ENCODE data around the gene TENT5C. TPM values are rescaled to one million over a fixed set of nuclear protein-coding genes. Genes with fewer than 3 reads are reported as not detected.
A peak's percentile ranks its signal among the peaks of the same experiment; 100 is the strongest.
"Not testable (repeated sequence)": the region's sequence is repeated elsewhere in the genome, so short reads cannot be mapped to it uniquely, and the experiment has no call there.

The TENT5C gene
- total RNA-seq, result 10 to 100 TPM in 1 of 2 donors, 1 to 10 TPM in 1; 3.6 to 12.4 TPM
- long read RNA-seq, donor 1, result 0 reads
- long read RNA-seq, donor 2, full-length matches to known transcripts, result 2 of 2 reads
- long read RNA-seq, donor 2, partial matches to known transcripts, result 0 of 2 reads
- long read RNA-seq, donor 2, other reads (novel, unspliced or antisense), result 0 of 2 reads

DNA sequence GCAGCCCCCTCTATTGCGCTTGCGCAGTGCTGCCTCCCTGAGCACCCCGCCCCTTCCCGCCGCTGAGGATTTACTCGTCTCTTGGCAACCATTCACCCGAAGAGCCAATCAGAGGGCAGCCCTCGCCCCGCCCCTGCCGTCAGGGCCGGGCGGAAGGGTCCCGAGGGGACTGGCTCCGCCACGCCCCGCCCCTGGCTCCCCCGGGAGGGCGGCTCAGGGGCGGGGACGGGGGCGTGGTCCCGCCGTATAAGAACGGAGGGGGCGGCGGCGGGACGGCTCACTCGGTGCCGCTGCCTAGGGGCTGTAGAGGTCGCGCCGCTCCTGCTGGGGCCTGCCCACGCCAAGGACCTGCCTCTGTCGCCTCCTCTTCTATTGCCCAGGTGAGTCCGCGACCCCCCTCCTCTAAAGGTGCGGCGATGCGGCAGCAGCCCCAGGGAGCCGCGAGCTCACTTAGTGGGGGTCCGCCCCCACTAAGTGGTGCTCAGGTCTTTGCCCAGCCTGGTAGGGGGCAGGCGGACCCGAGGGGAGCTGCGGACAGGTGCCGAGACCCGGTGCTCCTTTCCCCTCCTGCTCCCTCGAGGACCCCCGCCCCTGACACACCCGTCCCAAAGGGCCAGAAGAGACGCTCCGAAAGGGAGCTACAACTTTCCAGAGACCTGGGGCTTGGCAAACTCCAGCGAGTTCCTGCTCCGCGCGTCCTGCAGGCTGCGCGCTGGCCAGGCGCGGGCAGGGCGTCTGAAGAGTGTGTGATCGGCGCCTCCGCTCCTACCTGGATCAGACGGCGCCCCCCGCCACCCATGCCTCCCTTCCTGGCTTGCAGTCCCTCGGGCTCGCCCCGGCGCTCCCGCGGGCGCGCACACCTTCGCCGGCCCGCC, at the start of gene TENT5C:
TSS of gene TENT5C (plus strand) at position 275 of the 875 bp plus-strand sequence. CDS start 16,821 bp downstream, outside the sequence.
- intact Hi-C loops (cut with DNase I), result loop anchor here (5.0 to 10.0 kb wide), 3 partner anchors 71 to 1591 kb away; no protein-coding TSS in a partner anchor
- peak; percentile 99 for DNase-seq (ENCODE audit: low spot score)

DNA sequence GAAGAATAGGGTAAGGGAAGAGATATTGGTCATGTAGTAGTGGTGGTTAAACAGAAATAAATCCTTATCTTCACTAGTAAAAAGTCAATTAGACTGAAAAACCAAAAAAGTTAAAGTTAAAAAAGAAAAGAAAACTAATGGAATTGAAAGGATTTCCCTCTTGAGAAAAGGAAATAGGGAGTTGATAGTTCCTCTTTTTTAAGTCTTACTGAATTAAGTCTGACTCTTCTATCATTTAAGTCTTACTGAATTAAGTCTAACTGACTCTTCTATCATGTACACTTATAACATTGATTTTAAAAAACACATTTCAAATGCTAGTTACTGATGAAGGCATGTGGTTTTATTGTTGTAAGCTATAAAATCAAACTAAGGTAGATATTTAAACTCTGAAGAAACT, 49.5 kb upstream of the TENT5C start:
- intact Hi-C loops (cut with DNase I), result no loop called here
- no peak for DNase-seq (ENCODE audit: low spot score)

DNA sequence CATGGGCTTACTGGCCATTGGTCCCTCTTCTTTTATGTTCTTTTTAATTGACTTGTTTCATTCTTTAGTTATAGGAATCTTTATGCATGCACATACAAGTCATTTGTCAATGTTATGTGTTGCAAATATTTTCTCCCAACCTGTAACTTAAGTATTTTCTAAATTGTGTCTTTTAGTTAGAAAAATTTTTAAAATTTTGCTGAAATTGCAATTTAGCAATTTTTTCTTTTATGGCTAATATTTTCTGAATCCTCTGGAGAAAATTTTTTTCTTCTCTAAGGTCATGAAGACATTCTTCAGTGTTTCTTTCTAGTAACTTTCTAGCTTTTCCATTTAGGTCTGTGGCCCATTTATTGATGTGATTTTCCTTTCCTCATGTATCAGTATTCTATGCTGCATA, 48.9 kb upstream of the TENT5C start:
- DNase-seq (ENCODE audit: low spot score), result no peak
- intact Hi-C loops (cut with DNase I), result no loop called here

DNA sequence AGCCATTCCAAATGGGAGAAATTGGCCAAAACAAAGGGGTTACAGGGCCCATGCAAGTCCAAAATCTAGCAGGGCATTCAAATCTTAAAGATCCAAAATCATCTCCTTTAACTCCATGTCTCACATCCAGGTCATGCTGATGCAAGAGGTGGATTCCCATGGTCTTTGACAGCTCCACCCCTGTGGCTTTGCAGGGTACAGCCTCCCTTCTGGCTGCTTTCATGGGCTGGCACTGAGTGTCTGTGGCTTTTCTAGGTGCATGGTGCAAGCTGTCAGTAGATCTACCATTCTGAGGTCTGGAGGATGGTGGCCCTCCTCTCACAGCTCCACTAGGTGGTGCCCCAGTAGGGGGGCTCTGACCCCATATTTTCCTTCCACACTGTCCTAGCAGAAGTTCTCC, 47.4 kb upstream of the TENT5C start:
- DNase-seq (ENCODE audit: low spot score); intact Hi-C loops (cut with DNase I): not testable (repeated sequence)

DNA sequence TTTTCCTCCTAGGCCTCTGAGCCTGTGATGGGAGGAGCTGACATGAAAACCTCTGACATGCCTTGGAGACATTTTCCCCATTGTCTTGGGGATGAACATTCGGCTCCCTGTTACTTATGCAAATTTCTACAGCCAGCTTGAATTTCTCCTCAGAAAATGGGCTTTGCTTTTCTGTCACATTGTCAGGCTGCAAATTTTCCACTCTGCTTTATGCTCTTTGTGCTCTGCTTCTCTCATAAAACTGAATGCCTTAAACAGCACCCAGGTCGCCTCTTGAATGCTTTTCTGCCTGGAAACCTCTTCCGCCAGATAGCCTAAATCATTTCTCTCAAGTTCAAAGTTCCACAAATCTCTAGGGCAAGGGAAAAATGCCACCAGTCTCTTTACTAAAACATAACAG, 46.7 kb upstream of the TENT5C start:
- DNase-seq (ENCODE audit: low spot score), result no peak
- intact Hi-C loops (cut with DNase I), result no loop called here

DNA sequence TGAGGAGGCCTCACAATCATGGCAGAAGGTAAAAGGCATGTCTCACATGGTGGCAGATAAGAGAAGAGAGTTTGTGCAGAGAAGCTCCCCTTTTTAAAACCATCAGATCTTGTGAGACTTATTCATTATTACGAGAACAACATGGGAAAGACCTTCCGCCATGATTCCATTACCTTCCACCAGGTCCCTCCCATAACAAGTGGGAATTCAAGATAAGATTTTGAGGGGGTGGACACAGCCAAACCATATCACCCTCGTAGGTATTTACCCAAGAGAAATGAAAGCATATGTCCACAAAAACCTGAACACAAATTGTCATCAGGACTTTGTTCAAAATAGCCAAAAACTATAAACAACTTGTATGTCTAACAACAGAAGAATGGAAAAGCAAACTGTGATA, 45.9 kb upstream of the TENT5C start:
- DNase-seq (ENCODE audit: low spot score), result no peak
- intact Hi-C loops (cut with DNase I), result no loop called here

DNA sequence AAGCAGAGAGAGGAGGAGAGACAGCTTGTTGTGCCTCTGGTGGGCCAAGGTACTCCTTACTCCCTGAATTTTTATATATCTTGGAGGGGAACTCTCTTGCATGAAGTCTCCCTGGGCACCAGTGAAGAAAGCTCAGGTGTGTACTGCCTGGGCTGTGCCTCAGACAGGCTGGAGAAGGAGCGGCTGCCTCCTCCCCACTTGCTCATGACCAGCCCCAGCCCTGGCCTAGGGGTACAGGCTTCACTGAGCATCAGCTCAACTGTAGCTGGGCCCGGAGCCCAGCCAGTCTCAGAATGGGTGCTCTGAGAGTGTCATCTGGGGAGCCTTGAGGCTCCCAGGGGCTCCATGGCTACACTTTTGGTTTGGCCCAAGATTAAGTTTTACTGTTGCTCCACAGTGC, 44.8 kb upstream of the TENT5C start:
- DNase-seq (ENCODE audit: low spot score), result no peak
- intact Hi-C loops (cut with DNase I), result no loop called here

DNA sequence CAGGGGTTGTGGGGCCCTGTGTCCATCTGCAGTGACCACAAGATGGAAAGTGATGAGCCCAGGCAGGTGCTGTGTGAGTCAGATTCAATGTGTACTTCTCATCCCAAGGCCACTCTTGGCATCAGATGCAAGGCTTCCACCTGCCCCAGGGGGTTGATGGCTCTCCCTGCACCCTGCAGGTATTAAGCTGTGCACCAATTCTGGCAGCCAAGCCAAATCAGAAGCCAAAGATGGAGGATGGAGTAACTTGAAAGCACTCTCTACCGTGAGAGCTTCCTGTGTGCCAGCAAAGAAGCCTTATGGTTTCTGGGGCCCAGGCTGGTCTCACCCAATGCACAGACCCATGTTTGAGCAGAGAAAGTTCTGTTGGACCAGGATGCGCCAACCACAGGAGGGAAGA, 44.3 kb upstream of the TENT5C start:
- DNase-seq (ENCODE audit: low spot score), result no peak
- intact Hi-C loops (cut with DNase I), result no loop called here

DNA sequence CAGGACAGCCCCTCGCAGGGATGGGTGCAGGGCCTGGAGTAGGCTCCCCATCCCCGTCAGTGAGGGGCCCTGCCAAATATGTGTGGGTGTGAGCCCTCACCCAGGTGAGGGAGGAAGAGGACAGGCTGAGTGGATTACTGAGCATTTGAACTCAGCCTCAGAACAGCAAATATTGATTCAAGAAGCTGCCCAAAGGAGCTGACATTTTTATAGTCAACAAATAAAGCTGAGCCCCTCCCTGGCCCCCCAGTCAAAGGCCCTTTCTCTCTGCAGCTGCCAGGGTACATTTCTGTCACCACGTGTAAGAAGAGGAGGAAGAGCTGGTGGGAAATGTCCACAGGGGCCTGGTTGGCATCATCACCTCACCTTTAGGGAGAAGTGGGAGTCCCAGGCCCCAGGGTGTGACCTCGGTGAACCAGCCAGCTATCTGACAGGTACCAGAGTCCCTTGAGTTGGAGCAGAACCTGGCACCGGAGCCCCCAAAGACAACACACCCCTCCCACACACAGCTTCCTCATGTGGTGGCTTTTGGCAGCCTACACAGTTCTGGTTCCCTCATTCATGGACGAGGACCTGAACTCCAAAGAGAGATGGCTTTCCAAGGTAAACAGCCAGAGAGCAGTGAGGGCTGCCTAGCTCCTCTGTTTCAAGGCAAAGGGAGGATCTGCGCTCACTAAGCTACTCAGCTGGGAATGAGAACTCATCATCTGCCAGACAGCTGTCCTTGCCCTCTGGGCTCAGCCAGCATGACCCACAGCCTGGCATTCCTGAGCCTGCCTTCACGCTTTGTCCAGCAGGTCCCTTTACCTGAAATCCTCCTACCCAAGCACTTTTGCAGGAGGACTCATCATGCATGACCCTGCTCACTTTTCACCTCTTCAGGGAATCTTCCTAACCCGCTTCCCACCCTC, 43.0 kb upstream of the TENT5C start:
- no peak for DNase-seq (ENCODE audit: low spot score)
- intact Hi-C loops (cut with DNase I), result no loop called here

DNA sequence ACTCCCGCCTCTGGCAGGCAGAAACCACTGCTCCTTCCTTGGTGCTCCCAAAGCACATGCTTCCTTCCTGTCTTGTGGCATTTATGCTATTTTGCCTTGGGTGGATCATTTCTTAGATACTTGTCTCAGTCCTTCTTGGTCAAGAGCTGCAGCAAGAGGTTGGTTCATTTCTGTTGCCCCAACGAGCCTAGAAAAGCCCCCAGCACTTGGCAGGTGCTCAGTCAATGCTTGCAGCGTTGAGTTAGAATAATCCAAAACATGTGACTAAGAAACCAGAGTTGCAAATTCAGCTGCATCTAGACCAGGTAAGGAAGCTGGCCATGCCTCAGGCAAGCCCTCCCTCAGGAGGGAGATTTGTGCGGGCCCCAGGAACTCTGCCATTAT, 42.4 kb upstream of the TENT5C start:
- intact Hi-C loops (cut with DNase I), result no loop called here

DNA sequence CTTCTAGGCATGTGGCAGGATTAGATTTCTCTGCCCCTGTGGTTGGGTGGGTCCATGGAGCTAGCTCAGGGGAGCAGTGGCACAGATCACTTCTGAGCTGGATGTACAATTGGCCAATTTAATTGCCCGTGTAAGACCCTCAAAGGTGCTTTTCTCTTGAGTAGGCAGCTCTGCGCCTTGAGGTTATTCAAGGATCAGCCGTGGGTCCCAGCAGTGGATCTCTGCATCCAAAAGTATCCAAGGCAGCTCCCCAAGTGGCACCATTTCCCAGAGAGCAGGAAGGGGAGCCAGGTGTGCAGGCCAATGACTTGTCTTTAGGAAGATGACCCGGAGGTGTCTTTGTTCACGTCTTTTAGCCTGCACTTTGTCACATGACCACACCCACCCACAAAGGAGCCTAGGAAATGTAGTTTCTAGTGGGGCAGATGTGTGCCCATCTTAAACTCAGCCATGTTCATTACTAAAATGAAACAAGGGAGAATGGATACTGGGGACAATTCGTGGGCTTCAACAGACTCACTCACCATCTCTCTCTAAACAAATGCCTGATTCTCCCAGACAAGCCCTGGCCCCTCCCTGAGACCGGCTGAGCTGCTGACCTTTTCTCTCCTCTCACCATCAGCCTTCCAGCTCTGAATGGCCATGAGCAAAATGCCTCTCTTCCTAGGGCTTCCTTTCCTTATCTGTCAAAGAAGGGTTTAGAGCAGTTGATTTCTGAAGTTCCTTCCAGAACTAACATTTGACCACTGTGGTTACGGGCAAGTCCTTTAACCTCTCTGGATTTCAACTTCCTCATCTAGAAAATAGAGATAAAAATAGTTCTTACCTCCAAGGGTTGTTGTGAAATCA, 41.4 kb upstream of the TENT5C start:
- no peak for DNase-seq (ENCODE audit: low spot score)
- intact Hi-C loops (cut with DNase I), result no loop called here

More for the DNA sequence above, 42.4 kb upstream of the TENT5C start:
- no peak for DNase-seq (ENCODE audit: low spot score)

DNA sequence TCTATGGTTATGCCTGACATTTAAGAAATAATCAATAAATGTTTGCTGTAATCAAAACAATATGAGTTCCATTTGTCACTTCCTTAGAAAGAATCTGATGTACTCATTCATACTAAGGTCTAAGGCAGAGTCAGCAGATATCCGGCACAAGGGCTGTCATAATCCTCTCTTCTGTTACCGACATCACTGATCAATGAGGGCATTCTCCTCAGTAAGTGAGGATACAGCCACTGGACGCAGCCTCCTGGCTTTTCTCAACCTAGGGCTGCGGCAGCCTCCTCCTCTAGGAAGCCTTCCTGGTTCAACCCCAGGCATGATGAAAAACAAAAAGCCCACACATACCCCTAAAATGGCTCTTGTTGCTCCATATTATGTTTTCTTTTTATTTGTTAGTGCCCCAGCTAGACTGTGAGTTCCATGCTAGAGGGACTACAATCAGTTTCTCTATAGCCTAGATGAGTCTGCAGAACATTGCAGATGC, 40.7 kb upstream of the TENT5C start:
- no peak for DNase-seq (ENCODE audit: low spot score)
- intact Hi-C loops (cut with DNase I), result no loop called here

DNA sequence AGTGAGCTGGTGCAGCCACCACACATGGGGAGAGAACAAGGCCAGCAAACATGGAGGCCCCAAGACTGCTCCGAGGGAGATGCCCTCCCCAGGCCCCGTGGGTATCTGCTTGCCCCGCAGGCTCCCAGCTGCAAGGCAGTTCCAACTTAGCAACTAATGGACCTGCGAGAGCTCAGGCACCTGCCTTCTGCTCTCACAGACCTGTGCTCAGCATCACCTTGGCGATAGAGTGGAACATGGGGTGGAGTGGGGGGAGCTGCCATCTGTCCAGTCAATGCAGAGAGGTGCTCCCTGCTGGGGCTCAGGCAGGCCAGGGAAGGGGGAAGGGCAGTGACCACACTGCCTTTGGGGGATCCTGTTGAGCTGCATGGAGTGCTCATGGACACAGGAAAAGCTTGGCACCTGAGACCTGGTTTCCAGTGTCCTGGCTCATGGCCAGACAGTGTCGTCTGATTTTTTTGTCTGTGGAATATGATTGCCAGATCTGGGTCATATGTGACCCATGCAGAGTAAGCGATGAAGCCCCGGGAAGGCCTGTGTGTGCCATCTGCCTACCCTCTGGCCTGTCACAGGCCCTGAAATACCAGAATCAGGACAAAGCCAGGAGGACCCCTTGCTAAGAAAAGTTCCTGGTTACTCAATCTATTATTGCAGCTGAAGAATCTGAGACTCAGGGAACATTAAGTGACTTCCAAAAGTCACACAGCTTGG, 39.9 kb upstream of the TENT5C start:
- DNase-seq (ENCODE audit: low spot score), result no peak
- intact Hi-C loops (cut with DNase I), result no loop called here

DNA sequence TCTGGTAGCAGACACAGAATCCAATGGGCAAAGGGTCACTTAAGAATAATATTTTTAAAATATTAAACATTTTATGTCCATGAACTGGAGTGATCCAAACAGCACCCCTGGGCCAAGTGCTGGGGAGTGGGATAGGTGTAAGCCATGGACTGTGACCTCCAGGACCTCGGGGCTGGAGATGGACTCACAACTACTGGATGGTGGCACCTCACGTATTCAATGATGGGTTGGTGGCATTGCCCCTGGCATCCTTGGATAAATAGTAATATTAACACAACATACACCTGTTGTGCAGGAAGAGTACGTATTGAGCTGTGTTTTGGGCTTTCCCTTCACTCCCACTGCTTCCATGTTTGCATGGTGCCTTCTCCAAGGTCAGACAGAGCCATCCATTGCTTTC, 39.3 kb upstream of the TENT5C start:
- DNase-seq (ENCODE audit: low spot score), result no peak

DNA sequence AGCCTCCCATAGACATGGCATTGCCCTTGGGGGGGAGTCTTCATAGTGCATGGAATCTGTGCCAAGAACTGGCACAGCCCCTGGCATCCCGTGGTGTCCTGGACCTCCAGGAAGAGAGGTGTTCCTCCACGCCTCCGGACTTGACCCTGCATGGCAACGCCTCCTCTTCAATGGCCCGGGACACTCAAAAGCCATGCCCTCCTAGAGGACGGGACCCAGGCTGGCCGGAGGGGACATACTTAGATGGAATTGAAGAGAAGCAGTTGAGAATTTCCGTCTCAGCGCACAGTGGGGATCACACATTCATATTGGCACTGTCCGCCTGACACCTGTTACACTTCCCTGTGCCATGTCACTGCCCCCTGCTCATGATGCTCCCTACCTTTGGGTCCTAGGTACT, 38.4 kb upstream of the TENT5C start:
- intact Hi-C loops (cut with DNase I), result no loop called here
- DNase-seq (ENCODE audit: low spot score), result no peak

More for the DNA sequence above, 39.3 kb upstream of the TENT5C start:
- intact Hi-C loops (cut with DNase I), result no loop called here

DNA sequence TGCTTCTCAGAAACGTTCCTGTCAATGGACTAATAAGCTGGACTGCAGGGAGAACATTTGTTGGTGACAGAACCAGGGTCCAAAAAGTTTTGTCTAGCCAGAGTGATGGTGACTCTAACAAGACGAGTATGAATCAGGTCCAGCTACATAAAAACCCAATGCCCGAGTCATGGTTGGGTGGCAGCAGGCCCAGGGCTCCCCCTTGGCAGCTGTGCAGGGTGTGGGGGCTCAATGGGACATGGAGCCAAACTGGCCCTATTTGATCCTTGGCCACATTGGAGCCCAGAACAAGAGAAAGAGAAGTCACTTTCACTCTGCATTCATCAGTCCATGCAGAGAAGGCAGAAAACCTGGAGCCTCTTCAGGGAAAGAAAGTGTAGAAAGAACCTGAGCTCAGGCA, 37.9 kb upstream of the TENT5C start:
- intact Hi-C loops (cut with DNase I), result no loop called here
- no peak for DNase-seq (ENCODE audit: low spot score)

DNA sequence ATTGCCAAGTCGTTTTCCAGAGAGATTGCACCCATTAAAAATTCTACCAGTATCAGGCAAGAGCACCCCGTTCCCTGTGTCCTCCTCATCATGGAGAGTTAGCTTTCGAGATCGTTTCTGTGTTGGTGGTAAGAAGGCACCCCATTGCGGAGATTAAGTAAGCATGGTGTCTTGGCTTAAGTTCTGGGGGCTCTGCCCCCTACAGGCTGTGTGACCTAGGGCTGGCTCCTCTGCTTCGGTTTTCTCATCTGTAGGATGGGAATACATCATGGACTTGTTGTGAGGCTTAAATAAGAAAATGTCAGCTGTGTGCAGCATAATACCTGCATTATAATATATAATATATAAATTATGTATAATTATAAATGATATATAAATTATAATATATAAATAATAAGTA, 36.8 kb upstream of the TENT5C start:
- intact Hi-C loops (cut with DNase I), result no loop called here
- DNase-seq (ENCODE audit: low spot score), result no peak

DNA sequence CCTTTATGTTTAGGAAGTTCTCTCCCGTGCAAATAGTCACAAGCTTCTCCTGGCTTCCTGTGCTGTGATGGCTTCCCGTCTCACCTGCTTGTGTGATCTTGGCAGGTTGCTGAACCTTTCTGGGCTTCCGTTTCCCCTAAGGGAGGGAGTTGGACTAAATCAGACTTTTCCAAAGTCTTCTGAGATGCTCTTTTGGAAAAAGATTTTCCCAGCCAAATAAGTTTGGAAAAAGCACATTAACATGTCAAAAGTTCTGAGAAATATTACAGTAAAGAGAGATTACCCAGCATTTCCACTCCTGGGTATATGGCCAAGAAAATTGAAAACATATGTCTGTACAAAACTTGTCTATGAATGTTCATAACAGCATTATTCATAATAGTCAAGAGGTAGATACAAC, 36.0 kb upstream of the TENT5C start:
- no peak for DNase-seq (ENCODE audit: low spot score)
- intact Hi-C loops (cut with DNase I), result no loop called here

Data from posterior vena cava (tissue), 2 donors.